Measurements from ENCODE around the gene PEAK1.

DNA sequence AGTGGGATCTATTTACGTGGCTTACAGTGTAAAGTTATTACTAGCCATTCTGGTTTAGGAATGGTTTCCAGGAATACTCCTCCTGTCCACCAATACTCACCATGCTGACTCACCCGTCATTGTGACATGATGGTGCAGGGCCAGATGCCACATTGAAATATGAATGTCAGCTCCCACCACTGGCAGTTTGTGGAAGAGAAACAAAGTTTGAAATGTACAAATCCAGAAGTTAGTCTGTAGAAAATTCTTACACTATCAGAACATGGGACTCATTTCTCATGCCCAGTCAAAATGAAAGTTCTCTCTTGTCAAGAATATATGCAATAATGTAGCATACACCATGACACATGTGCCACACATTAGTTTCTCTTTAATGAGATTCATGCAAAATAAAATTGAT is 334.6 kb downstream of the PEAK1 start:
- TF ChIP-seq POLR2A (IDR thresholded peaks at IDR 0.05; ENCODE audit: low read depth, low read length) (no peak), NFIC (IDR thresholded peaks at IDR 0.05; ENCODE audit: low read depth, low read length) (0 out of 2 replicates have a peak, but pooled peaks have one; percentile 50), EGR1 (IDR thresholded peaks at IDR 0.05; ENCODE audit: borderline replicate concordance in 1 of 2, low read depth in 2 of 2, low read length in 2 of 2) (no peak), POLR2AphosphoS5 (IDR thresholded peaks at IDR 0.05; ENCODE audit: low read length) (no peak), NR2F1 (conservative IDR thresholded peaks at IDR 0.05) (no peak), SIX5 (IDR thresholded peaks at IDR 0.05; ENCODE audit: low read depth, low read length, severe bottlenecking) (no peak), TAF1 (IDR thresholded peaks at IDR 0.05; ENCODE audit: borderline replicate concordance, low read depth, low read length) (no peak)
- TF ChIP-seq, protein P1, sequence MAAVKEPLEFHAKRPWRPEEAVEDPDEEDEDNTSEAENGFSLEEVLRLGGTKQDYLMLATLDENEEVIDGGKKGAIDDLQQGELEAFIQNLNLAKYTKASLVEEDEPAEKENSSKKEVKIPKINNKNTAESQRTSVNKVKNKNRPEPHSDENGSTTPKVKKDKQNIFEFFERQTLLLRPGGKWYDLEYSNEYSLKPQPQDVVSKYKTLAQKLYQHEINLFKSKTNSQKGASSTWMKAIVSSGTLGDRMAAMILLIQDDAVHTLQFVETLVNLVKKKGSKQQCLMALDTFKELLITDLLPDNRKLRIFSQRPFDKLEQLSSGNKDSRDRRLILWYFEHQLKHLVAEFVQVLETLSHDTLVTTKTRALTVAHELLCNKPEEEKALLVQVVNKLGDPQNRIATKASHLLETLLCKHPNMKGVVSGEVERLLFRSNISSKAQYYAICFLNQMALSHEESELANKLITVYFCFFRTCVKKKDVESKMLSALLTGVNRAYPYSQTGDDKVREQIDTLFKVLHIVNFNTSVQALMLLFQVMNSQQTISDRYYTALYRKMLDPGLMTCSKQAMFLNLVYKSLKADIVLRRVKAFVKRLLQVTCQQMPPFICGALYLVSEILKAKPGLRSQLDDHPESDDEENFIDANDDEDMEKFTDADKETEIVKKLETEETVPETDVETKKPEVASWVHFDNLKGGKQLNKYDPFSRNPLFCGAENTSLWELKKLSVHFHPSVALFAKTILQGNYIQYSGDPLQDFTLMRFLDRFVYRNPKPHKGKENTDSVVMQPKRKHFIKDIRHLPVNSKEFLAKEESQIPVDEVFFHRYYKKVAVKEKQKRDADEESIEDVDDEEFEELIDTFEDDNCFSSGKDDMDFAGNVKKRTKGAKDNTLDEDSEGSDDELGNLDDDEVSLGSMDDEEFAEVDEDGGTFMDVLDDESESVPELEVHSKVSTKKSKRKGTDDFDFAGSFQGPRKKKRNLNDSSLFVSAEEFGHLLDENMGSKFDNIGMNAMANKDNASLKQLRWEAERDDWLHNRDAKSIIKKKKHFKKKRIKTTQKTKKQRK (IDR thresholded peaks at IDR 0.05; ENCODE audit: low read depth, low read length): no peak
- TF ChIP-seq, protein P2, sequence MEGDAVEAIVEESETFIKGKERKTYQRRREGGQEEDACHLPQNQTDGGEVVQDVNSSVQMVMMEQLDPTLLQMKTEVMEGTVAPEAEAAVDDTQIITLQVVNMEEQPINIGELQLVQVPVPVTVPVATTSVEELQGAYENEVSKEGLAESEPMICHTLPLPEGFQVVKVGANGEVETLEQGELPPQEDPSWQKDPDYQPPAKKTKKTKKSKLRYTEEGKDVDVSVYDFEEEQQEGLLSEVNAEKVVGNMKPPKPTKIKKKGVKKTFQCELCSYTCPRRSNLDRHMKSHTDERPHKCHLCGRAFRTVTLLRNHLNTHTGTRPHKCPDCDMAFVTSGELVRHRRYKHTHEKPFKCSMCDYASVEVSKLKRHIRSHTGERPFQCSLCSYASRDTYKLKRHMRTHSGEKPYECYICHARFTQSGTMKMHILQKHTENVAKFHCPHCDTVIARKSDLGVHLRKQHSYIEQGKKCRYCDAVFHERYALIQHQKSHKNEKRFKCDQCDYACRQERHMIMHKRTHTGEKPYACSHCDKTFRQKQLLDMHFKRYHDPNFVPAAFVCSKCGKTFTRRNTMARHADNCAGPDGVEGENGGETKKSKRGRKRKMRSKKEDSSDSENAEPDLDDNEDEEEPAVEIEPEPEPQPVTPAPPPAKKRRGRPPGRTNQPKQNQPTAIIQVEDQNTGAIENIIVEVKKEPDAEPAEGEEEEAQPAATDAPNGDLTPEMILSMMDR (IDR thresholded peaks at IDR 0.05 in 2 of 3, conservative IDR thresholded peaks at IDR 0.05 in 1 of 3; ENCODE audit: control insufficient read depth in 2 of 3, extremely low read depth in 1 of 3, insufficient read depth in 1 of 3, low read depth in 3 of 3, low read length in 3 of 3): no peak

Measured in GM12878 (cell line).